GM21528 (cell line): Measurements from ENCODE around the gene YIPF5.
A peak's percentile ranks its signal among the peaks of the same experiment; 100 is the strongest.

Experiments
- ATAC-seq: cut with Tn5 transposase; IDR thresholded peaks from one replicate; pipeline ENCODE4 v1.9.1; 2021; ENCODE audit warnings: mild to moderate bottlenecking, moderate library complexity; ENCODE audit not compliant: unreplicated experiment, low FRiP score

The YIPF5 gene

GRCh38 chr5:144183254-144183889, 12.9 kb upstream of the YIPF5 start:
- no peak for ATAC-seq

DNA sequence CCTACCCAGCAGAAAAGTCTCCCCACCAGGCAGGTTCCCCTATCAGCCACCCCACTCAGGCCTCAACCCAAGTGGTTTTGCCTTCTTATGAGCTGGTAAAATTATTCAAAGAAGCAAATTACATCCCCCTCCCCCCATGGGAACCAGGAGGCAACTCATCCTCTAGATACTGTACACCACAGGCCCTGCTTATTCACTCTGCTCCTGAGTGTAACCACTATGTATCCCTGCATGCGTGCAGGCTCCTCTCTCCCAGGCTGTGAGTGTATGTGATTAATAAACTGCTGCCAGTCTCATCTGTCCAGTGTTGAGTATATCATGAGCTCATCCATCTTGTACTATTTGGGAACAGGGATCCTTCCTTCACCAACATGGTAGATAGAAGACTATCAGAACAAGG, 8.8 kb upstream of the YIPF5 start:
- no peak for ATAC-seq

GRCh38 chr5:144177548-144177947, 7.1 kb upstream of the YIPF5 start:
- no peak for ATAC-seq

DNA sequence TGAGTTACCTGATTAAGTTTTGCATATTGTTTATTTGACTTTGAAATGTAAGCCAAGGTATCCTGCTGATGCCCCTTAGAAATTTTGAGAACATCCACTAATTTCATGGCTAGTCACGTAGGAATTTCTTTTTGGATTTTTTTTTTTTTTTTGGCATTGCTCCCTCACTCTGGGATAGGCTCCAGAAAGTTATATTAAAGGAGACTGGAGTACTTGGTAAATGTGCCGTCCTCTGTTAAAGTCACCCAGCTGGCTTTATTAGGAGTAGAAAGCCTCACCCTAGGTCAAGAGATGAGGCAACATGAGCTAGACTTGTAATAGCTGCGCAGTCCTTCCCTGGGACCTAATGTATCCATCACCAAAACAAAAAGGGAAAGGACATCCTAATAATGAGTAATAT, 3.3 kb upstream of the YIPF5 start:
- ATAC-seq = no peak

DNA sequence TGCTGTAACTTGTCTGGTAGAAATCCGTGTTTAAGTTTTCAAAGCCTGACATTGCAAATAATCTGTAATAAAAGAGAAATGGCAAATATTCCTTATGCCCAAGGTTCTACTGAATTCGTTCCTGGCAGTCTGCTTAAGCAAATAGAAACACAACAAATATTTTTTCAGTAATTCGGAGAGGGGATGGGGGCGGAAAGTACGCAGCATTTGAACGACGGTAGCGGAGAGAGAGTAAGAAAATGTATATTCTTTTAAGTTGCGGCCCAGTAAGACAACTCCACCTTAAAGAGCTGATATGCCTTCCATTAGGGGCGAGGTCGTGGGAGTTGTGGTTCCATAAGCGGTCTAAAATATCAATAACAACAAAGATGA, 569 bp downstream of the YIPF5 start:
- ATAC-seq = peak; percentile 2

DNA sequence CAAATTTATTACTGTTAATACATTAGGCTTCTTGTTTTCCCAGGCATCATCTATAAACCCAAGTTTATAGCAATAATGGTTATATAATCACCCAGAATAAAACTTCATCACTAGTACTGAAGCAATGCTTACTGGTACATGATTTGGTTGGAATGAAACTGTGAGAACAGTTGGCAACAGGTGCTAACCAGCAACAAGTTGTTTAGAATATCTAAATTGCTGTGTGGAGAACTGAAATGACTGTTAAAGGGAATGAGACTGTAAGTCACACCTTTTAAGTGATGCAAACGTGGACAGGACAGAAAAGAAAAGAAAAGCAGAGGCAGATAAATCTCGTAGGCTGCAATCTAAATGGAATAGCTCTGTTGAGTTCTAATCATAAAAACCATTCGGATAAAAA, 2.5 kb downstream of the YIPF5 start:
- ATAC-seq = no peak

DNA sequence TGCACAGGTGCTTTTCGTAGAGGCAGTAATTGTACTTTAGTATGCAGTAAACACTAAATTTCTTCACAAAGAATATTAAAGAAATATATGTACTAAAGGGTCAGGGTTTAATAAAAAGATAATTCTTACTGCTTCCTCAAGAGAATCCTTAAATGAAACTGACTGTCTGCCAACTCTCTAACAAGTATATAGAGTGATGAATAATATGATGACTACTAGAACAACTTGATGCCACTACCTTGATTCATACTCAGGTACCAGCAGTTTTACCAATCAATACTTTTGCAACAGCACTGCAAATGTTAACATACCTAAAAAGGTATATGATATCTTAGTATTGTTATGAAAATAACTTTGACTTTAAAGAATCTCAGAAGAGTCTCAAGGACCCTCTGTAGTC, 3.8 kb downstream of the YIPF5 start:
- no peak for ATAC-seq

- ATAC-seq = no peak
These were observed 7.8 kb downstream of the YIPF5 start for GRCh38 chr5:144162686-144163085.

- ATAC-seq = no peak
These were observed 13.7 kb downstream of the YIPF5 start for GRCh38 chr5:144156767-144157171.

DNA sequence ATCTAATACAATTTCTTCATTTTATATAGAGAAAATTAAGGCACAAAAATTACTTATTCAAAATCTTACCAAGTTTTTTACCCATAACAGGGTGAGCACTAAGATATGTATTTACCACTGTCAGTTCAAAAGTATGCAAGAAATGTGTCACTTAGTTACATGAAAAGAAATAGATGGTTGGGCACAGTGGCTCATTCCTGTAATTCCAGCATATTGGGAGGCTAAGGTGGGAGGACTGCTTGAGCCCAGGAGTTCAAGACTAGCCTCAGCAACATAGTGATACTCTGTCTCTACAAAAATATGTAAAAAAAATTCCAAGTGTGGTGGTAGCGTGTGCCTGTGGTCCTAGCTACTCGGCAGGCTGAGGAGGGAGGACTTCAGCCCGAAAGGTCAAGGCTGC, 19.4 kb downstream of the YIPF5 start:
- ATAC-seq = no peak

DNA sequence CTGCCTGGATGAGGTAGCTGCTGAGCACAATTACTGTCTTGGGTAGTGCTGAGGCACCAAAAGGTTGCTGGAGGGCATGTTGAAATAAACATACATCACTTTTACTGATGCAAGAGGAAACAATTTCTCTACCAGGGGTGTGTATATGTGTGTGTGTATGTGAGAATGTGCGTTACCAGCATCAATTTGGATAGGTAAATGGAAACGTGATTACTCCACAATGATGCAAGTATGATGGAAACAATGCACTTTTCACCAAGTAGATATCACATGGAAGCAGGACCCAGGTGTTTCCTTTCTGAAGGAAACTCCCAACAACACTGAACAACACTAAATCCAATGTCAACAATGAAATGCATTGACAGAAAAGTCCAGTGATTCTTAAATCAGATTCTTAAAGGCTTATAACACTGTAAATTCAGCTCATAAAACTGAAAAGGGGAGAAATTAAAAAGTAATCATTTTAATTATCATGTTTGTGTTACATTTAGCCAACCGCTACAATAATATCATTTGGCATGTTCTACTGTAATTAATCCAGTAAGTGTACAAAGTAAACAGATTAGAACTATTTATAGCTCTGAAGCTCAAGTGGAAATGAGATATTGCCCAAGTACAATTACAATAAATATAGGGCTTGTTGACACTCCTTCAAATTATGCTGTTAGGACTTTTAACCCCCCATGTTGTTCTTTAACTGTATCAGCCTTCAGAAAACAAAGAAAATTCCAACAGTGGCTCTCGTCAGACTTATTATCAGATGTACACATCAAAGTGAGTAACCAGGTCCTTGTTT, 25.3 kb downstream of the YIPF5 start:
- ATAC-seq = no peak

DNA sequence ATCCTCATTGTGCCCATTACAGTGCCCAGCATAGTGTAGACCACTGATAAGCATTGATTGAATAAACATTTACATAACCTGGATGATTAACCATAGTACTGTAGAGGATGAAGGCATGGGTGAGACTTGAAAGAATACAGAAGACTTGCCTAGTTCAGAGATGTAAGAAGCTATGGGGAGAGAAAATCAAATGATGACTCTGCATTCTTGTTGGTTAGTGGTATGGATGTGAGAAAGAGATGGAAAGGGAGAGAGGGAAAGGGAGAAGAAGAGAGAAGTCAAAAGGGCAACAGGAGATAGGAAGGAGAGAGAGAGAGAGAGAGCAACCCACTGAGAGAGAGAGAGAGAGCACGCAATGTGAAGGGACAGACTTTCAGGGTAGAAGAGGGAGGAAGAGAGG, 26.8 kb downstream of the YIPF5 start:
- ATAC-seq = no peak

GRCh38 chr5:144142824-144143162, 27.7 kb downstream of the YIPF5 start:
- no peak for ATAC-seq

- ATAC-seq = peak; percentile 99
These were observed 28.2 kb downstream of the YIPF5 start for GRCh38 chr5:144142139-144142823.

DNA sequence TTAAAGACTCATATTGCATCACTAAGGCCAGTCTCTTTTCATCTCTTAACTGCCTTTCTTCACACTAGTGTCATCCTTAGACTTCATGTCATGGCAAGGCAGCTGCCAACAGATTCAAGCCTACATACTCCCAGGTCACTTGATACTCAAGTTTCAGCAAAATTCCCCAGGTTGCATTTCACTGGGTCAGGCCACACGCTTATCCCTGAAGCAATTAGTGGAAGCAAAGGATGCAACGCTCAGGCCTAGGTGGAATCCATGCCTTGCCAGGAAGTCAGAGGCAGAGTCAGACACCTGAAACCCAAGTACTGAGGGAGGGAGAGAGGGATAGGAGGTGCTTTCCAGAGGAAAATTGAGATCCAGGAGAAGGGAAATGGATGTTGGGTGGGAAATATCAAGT, 28.9 kb downstream of the YIPF5 start:
- ATAC-seq = no peak

DNA sequence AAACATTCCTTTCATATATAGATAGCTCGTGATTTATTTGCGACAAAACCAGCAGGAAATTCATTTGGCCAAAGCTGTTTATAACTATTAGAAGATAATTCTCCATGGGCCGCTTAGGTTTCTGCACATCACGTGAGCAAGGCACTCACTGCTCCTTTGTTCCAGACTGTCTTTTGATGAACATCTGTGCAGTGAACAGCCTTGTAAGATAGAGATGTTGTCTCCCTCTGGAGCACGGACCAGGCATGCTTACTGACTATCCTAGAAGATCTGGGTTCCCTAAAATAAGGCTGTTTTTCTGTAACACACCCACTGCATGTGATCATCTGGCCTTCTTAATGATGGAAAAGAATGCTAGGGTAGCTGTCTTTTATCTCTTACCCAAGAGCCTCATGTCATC, 30.9 kb downstream of the YIPF5 start:
- ATAC-seq = no peak

DNA sequence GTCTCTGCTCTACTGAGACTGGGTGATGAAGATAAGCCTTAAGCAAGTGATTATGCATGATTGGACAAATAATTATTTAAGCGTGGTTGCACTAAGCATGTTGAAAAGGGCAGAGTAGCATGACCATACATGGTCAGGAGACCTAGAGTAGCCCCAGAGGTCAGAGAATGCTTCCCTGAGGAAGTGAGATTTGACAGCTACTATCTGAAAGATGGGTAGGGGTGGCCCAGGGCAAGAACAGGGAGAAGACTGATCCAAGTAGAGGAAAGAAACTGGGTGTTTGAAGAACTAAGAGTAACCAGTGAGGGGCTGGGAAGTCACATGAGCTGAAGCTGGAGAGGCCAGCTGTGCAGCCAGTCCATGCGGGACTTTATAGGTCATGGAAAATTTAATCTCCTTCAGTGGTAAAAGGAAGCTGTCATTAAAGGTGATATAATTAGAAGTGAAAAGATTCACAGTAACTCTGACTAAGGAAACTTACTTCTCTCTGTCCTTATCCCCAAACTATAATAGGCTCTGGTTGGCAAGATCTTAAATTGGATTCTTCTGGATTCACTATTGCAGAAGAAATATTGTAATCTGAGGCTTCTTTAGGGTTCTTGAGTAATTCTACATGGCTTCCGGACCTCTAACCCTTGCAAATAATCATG, 35.2 kb downstream of the YIPF5 start:
- ATAC-seq = no peak

GRCh38 chr5:144134194-144134826, 36.1 kb downstream of the YIPF5 start:
- ATAC-seq = no peak

GRCh38 chr5:144133050-144133633, 37.3 kb downstream of the YIPF5 start:
- ATAC-seq = no peak

- no peak for ATAC-seq
These were observed 39.2 kb downstream of the YIPF5 start for GRCh38 chr5:144131261-144131660.

DNA sequence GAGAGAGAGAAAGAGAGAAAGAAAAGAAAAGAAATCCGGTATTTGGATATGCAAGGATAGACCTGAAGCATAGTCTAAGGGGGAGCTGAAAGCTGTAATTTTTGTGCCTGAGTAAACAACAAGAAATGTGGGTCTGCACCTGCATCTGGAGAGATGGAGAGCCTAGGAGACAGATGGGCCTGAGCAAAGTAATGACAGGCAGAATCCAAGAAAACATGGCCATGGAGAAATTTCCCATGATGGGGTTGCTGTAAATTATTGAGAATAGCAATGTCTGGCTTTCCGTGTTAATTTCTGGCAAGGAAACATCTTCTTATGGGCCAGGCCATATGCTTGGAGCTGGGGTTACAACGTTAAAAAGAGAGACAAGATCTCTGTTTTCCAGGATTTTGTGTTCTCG, 40.2 kb downstream of the YIPF5 start:
- no peak for ATAC-seq
